Ectodermal cell (in vitro differentiated cells): ENCODE data around the gene SMPD2.

Source experiments
- H3K27ac ChIP-seq: 2 replicates; pipeline ENCODE4 v1.7.0; 2013; ENCODE audit warnings: mild to moderate bottlenecking, low read depth, low read length; ENCODE audit not compliant: insufficient read depth, poor library complexity, severe bottlenecking
- H3K27me3 ChIP-seq: 2 replicates; pipeline ENCODE4 v1.7.0; 2013; ENCODE audit warnings: mild to moderate bottlenecking, low read length; ENCODE audit not compliant: insufficient read depth, control insufficient read depth, poor library complexity, severe bottlenecking
- H3K36me3 ChIP-seq: one replicate; pipeline ENCODE4 v1.7.0; 2013; ENCODE audit warnings: low read length; ENCODE audit not compliant: control insufficient read depth, insufficient read depth
- H3K4me1 ChIP-seq: one replicate; pipeline ENCODE4 v1.7.0; 2013; ENCODE audit warnings: low read length; ENCODE audit not compliant: control insufficient read depth, insufficient read depth
- H3K4me3 ChIP-seq: 2 replicates; pipeline ENCODE4 v1.7.0; 2013; ENCODE audit warnings: low read depth, low read length, control low read depth; ENCODE audit not compliant: insufficient read depth
- H3K9me3 ChIP-seq: 2 replicates; pipeline ENCODE4 v1.7.0; 2013; ENCODE audit warnings: mild to moderate bottlenecking, low read length, moderate library complexity; ENCODE audit not compliant: control insufficient read depth
- WGBS, 2 experiments: methylation state at CpG; one replicate each; pipeline ENCODE4 v1.1.7; 2013; ENCODE audit warnings: missing lambda C conversion rate in 2 of 2; 5-methylcytosine and 5-hydroxymethylcytosine counted together

Gene SMPD2

DNA sequence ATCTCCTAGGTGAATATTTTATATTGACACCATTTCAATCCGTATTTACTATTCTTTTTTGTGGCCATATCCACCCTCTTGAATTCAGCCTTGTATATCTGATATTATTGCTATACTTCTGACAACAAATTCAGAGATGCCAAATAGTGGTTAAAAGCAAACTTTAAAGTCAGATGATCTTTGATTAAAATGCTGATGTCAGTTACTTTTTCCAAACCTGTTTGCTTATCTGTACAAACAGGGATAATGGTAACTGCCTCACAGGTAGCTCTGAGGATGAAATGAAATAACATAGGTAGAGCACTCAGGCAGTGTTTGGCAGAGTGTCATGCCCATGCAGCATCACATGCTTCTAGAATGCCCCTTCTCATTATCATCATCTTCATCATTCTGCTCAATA lies 19.3 kb upstream of the SMPD2 start:
- H3K9me3 ChIP-seq, result no peaks in the 10 kb centered on the region
- H3K36me3 ChIP-seq, result no peaks in the 10 kb centered on the region
- no peak overlapping the region for H3K27ac ChIP-seq
- no peaks in the 10 kb centered on the region for H3K27me3 ChIP-seq
- H3K4me1 ChIP-seq, result no peaks in the 10 kb centered on the region
- 50 to 100% methylated on average over 1 of the region's 1 CpG for WGBS, 2 experiments
- no peak overlapping the region for H3K4me3 ChIP-seq

DNA sequence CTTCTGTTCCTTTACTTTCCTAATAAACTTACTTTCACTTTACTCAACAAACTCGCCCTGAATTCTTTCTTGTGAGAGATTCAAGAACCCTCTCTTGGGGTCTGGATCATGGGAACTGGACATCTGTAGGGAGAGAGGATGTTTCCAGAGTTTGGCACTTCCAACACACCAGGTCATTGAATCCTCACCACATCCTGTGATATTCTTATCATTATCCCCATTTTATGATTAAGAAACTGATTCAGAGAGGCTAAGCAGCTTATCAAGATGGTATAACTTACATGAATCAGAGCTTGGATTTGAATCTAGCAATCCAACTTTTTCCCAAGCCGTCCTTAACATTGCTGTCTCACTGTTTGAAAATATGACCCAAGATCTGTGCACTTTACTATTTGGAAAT lies 15.6 kb upstream of the SMPD2 start:
- H3K4me3 ChIP-seq, result no peak overlapping the region
- no peaks in the 10 kb centered on the region for H3K27me3 ChIP-seq
- H3K9me3 ChIP-seq, result no peaks in the 10 kb centered on the region
- 83 to 100% methylated on average over 2 of the region's 2 CpGs for WGBS, 2 experiments
- H3K36me3 ChIP-seq, result no peaks in the 10 kb centered on the region
- H3K27ac ChIP-seq, result no peak overlapping the region
- no peaks in the 10 kb centered on the region for H3K4me1 ChIP-seq

DNA sequence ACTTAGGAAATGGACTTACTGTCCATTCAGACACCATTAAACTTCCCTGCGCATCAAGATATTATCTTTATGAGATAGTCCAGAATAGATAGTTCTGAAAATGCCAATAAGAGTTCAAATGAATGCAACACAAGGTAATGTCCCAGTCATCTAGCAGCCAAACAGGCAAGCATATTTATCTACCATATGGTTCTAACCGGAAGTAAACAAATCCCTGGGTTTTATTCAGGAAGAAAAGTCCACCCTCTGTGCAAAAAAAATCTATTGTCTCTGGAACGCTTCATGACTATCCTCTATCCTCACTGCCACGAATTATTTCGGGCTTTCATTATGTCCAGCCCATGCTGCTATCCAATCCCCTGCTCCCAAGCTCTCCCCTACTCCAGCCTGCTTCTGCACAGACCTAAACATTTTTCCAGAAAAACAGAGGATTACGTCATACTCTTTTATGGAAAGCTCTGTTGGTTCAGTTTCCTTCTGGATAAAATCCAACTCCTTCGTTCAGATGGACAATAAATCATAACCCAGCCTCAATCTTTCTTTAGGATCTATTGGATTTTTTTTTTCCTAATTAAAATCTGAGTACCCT lies 11.5 kb upstream of the SMPD2 start:
- no peak overlapping the region for H3K27ac ChIP-seq
- 92% methylated on average over 7 of the region's 7 CpGs for WGBS, 2 experiments
- H3K9me3 ChIP-seq, result no peaks in the 10 kb centered on the region
- no peak overlapping the region for H3K4me3 ChIP-seq
- no peaks in the 10 kb centered on the region for H3K27me3 ChIP-seq
- H3K36me3 ChIP-seq, result no peaks in the 10 kb centered on the region
- H3K4me1 ChIP-seq, result no peaks in the 10 kb centered on the region

DNA sequence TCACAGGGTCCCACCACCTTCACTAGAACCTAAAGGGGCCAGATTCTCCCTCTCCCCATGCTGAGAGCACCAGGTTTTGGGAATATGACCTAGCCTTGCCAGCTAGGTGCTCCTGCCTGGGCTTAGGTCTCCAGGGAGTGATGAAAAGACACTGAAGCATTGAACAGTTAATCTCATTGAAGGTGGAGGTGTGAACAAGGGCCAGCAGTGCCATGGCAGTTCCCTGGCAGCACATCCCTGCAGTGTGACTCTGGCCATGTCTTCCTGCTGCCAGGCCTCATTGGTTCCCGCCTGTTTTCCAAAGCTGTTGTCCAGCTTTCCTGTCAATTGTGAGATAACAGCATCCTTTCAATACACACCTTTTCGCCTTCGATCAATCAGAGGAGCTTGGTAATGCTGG lies 11.0 kb upstream of the SMPD2 start:
- H3K36me3 ChIP-seq, result no peaks in the 10 kb centered on the region
- H3K27ac ChIP-seq, result no peak overlapping the region
- H3K9me3 ChIP-seq, result no peaks in the 10 kb centered on the region
- no peaks in the 10 kb centered on the region for H3K27me3 ChIP-seq
- H3K4me1 ChIP-seq, result no peaks in the 10 kb centered on the region
- WGBS, 2 experiments, result 95 to 98% methylated on average over 3 of the region's 3 CpGs
- H3K4me3 ChIP-seq, result no peak overlapping the region

DNA sequence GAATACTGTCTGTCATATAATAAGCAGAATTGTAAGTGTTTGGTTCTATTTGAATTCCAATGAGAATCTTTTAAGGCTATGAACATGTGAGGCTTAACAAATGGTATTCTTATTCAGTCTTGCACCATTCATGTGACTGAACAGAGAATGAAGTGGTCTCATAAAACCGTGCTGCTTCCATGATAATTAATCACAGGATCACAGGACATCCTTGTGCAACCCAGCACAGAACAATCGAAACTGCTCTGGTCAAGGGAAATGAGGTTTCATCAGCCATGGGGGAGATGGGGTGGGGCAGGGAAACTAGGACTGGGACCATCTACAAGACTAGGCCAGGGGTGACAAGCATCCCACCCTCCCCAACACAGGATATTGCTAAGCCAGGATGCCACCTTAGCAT lies 6.1 kb upstream of the SMPD2 start:
- Histone ChIP-seq H3K27me3 (peaks cover 3% of the 10 kb centered on the region), H3K9me3 (no peaks in the 10 kb centered on the region), H3K4me1 (no peaks in the 10 kb centered on the region), H3K36me3 (no peaks in the 10 kb centered on the region), H3K27ac (no peak overlapping the region), H3K4me3 (no peak overlapping the region)
- 94% methylated on average over 2 of the region's 2 CpGs for WGBS, 2 experiments

DNA sequence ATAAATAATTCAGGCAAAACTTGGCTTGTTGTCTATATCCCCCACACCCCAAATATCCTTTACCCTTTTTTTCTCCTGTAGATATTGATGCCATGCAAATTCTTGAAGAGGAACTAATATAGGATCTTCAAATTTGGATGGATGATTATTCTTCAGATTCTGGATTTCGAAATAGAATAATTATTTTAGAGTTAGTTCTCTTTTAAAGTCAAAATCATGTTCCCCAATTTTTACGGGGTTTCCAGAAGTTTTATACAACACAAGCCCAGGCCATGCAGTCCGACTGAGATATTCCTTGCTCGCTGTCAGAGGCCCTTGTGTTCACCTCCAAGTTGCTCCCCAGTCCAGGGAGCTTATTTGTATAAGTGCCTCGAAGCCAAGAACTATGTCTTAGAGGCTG lies 4.5 kb upstream of the SMPD2 start:
- Histone ChIP-seq H3K27me3 (peaks cover 8% of the 10 kb centered on the region), H3K27ac (no peak overlapping the region), H3K4me1 (no peaks in the 10 kb centered on the region), H3K9me3 (no peaks in the 10 kb centered on the region), H3K36me3 (no peaks in the 10 kb centered on the region), H3K4me3 (no peak overlapping the region)
- WGBS, 2 experiments, result 91 to 96% methylated on average over 5 of the region's 5 CpGs

DNA sequence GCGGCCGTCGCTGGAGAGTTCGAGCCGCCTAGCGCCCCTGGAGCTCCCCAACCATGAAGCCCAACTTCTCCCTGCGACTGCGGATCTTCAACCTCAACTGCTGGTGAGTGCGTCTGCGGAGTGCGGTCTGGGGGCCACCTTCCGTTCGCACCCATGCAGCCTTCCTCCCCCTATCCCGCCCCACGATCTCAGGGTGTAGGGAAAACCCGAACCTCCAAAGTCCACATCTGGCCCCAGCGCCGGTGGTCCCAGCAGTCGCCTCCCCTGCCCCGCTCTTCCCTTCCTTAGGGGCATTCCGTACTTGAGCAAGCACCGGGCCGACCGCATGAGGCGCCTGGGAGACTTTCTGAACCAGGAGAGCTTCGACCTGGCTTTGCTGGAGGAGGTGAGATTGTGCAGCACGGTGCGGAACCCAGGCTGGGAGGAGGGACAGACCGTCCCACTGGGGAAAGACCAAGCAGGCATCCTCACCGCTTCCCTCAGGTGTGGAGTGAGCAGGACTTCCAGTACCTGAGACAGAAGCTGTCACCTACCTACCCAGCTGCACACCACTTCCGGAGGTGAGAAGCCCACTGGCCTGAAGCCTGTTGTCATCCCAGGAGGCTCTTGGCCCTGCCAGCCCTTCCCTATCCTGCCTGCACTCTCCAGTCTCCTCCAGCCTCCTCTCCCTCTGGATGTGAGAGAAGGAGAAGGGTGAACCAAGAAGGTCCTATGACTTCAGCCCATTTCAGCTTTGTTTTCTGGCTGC lies 719 bp downstream of the SMPD2 start:
- no peaks in the 10 kb centered on the region for H3K4me1 ChIP-seq
- 2% methylated on average over 31 of the region's 31 CpGs for WGBS, 2 experiments

DNA sequence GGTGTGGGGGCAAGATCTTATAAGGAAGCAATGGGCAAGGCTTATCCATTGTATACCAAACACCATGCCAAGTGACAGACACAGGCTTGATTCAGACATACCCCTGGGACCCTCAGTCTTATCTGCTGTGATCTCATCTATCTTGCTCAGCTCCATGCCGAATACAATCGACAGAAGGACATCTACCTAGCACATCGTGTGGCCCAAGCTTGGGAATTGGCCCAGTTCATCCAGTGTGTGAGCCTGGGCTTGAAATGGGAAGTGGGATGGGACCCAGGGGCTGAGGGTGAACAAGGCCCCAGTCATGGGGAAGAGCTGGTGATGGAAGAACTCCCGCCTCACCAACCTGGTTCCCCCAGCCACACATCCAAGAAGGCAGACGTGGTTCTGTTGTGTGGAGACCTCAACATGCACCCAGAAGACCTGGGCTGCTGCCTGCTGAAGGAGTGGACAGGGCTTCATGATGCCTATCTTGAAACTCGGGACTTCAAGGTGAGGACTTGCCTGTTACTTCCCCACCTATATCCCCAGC lies 1.9 kb downstream of the SMPD2 start:
- Histone ChIP-seq H3K4me3 (no peak overlapping the region), H3K27ac (no peak overlapping the region), H3K27me3 (peaks cover 8% of the 10 kb centered on the region), H3K36me3 (peaks cover 22% of the 10 kb centered on the region), H3K9me3 (no peaks in the 10 kb centered on the region), H3K4me1 (no peaks in the 10 kb centered on the region)
- WGBS, 2 experiments, result 95 to 96% methylated on average over 6 of the region's 6 CpGs

More for the DNA sequence above, 719 bp downstream of the SMPD2 start:
- H3K27ac ChIP-seq, result peak overlapping the region; percentile 91
- H3K27me3 ChIP-seq, result peaks cover 8% of the 10 kb centered on the region
- H3K4me3 ChIP-seq, result peak overlapping the region; percentile 91
- no peaks in the 10 kb centered on the region for H3K9me3 ChIP-seq
- peaks cover 21% of the 10 kb centered on the region for H3K36me3 ChIP-seq

DNA sequence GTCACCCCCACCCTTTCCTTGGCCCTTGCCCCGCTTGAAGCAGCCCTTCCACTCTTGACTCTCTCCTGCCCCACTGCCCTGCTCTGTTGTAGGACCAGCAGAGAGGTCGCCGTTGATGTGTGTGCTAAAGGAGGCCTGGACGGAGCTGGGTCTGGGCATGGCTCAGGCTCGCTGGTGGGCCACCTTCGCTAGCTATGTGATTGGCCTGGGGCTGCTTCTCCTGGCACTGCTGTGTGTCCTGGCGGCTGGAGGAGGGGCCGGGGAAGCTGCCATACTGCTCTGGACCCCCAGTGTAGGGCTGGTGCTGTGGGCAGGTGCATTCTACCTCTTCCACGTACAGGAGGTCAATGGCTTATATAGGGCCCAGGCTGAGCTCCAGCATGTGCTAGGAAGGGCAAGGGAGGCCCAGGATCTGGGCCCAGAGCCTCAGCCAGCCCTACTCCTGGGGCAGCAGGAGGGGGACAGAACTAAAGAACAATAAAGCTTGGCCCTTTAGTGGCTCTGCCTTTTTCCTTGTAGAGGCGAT lies 3.0 kb downstream of the SMPD2 start:
- no peak overlapping the region for H3K27ac ChIP-seq
- H3K4me3 ChIP-seq, result no peak overlapping the region
- H3K27me3 ChIP-seq, result peaks cover 8% of the 10 kb centered on the region
- no peaks in the 10 kb centered on the region for H3K9me3 ChIP-seq
- 95 to 96% methylated on average over 10 of the region's 10 CpGs for WGBS, 2 experiments
- no peaks in the 10 kb centered on the region for H3K4me1 ChIP-seq
- peaks cover 22% of the 10 kb centered on the region for H3K36me3 ChIP-seq

DNA sequence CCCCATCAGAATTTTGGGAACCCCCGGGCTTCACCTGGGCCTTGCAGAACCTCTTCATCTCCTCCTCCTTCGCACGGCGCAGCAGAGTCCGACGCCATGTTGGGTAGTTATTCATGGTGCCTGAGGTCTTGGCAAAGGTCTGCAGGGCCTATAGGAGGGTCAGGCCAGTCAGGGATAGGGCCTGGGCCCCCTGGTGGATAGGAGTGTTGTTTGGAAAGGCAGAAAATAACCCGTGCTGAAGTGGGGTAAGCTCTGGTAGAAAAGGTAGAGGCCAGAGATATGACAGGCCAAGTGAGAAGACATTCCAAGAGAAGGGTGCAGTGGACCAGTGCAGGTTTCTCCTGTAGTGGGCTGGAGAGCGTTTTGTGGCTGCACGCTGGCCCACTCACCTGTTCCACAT lies 4.9 kb downstream of the SMPD2 start:
- 94 to 95% methylated on average over 9 of the region's 9 CpGs for WGBS, 2 experiments
- Histone ChIP-seq H3K4me1 (no peaks in the 10 kb centered on the region), H3K4me3 (no peak overlapping the region), H3K27ac (no peak overlapping the region), H3K36me3 (peaks cover 22% of the 10 kb centered on the region), H3K27me3 (no peaks in the 10 kb centered on the region), H3K9me3 (no peaks in the 10 kb centered on the region)
